ENCODE measurements around the gene HMX3.
"Not testable (repeated sequence)": the region's sequence is repeated elsewhere in the genome, so short reads cannot be mapped to it uniquely, and the experiment has no call there.

HMX3 gene

GRCh38 chr10:123157210-123157609 is 21.4 kb downstream of the HMX3 start:
- Histone ChIP-seq H3K27me3 (ENCODE audit: control insufficient read depth in 1 of 2, insufficient read depth in 2 of 2, low read length in 2 of 2) (peaks cover 6 to 12% of the 10 kb centered on the region in 2 donors), H3K36me3 (ENCODE audit: control insufficient read depth in 2 of 2, insufficient read depth in 2 of 2, low read length in 2 of 2) (peaks cover 14 to 16% of the 10 kb centered on the region in 2 donors), H3K9ac (ENCODE audit: low read length in 2 of 2) (no peak overlapping the region)

GRCh38 chr10:123158682-123159081 is 22.9 kb downstream of the HMX3 start:
- Histone ChIP-seq H3K4me3 (ENCODE audit: low read length in 2 of 2) (no peak overlapping the region), H3K9ac (ENCODE audit: low read length in 2 of 2) (no peak overlapping the region), H3K36me3 (ENCODE audit: control insufficient read depth in 2 of 2, insufficient read depth in 2 of 2, low read length in 2 of 2) (peaks cover 22 to 27% of the 10 kb centered on the region in 2 donors), H3K4me1 (ENCODE audit: control insufficient read depth, insufficient read depth, low read length) (peaks cover 7% of the 10 kb centered on the region), H3K27ac (ENCODE audit: low read length) (no peak overlapping the region), H3K9me3 (ENCODE audit: control insufficient read depth in 2 of 2, low read length in 2 of 2) (no peaks in the 10 kb centered on the region), H3K27me3 (ENCODE audit: control insufficient read depth in 1 of 2, insufficient read depth in 2 of 2, low read length in 2 of 2) (no peaks in the 10 kb centered on the region)

More at GRCh38 chr10:123157210-123157609, 21.4 kb downstream of the HMX3 start:
- no peaks in the 10 kb centered on the region for H3K9me3 ChIP-seq (ENCODE audit: control insufficient read depth in 2 of 2, low read length in 2 of 2)
- peaks cover 7% of the 10 kb centered on the region for H3K4me1 ChIP-seq (ENCODE audit: control insufficient read depth, insufficient read depth, low read length)
- H3K27ac ChIP-seq (ENCODE audit: low read length): no peak overlapping the region
- no peak overlapping the region for H3K4me3 ChIP-seq (ENCODE audit: low read length in 2 of 2)

- Histone ChIP-seq H3K9ac (ENCODE audit: low read length in 2 of 2) (no peak overlapping the region), H3K36me3 (ENCODE audit: control insufficient read depth in 2 of 2, insufficient read depth in 2 of 2, low read length in 2 of 2) (peaks cover 30 to 32% of the 10 kb centered on the region in 2 donors), H3K27ac (ENCODE audit: low read length) (no peak overlapping the region), H3K4me3 (ENCODE audit: low read length in 2 of 2) (no peak overlapping the region), H3K27me3 (ENCODE audit: control insufficient read depth in 1 of 2, insufficient read depth in 2 of 2, low read length in 2 of 2) (no peaks in the 10 kb centered on the region), H3K9me3 (ENCODE audit: control insufficient read depth in 2 of 2, low read length in 2 of 2) (no peaks in the 10 kb centered on the region), H3K4me1 (ENCODE audit: control insufficient read depth, insufficient read depth, low read length) (no peaks in the 10 kb centered on the region)
Observed at GRCh38 chr10:123160311-123160980, 24.7 kb downstream of the HMX3 start.

GRCh38 chr10:123164319-123164718 is 28.5 kb downstream of the HMX3 start:
- H3K27me3 ChIP-seq (ENCODE audit: control insufficient read depth in 1 of 2, insufficient read depth in 2 of 2, low read length in 2 of 2): no peaks in the 10 kb centered on the region
- H3K4me1 ChIP-seq (ENCODE audit: control insufficient read depth, insufficient read depth, low read length): no peaks in the 10 kb centered on the region
- no peak overlapping the region for H3K9ac ChIP-seq (ENCODE audit: low read length in 2 of 2)
- H3K9me3 ChIP-seq (ENCODE audit: control insufficient read depth in 2 of 2, low read length in 2 of 2): no peaks in the 10 kb centered on the region
- H3K27ac ChIP-seq (ENCODE audit: low read length): no peak overlapping the region
- no peak overlapping the region for H3K4me3 ChIP-seq (ENCODE audit: low read length in 2 of 2)
- peaks cover 26% of the 10 kb centered on the region in 2 donors for H3K36me3 ChIP-seq (ENCODE audit: control insufficient read depth in 2 of 2, insufficient read depth in 2 of 2, low read length in 2 of 2)

GRCh38 chr10:123165445-123166072 is 29.8 kb downstream of the HMX3 start:
- Histone ChIP-seq H3K36me3 (ENCODE audit: control insufficient read depth in 2 of 2, insufficient read depth in 2 of 2, low read length in 2 of 2) (peaks cover 26 to 29% of the 10 kb centered on the region in 2 donors), H3K27me3 (ENCODE audit: control insufficient read depth in 1 of 2, insufficient read depth in 2 of 2, low read length in 2 of 2) (no peaks in the 10 kb centered on the region), H3K4me1 (ENCODE audit: control insufficient read depth, insufficient read depth, low read length) (no peaks in the 10 kb centered on the region), H3K27ac (ENCODE audit: low read length) (no peak overlapping the region), H3K9ac (ENCODE audit: low read length in 2 of 2) (no peak overlapping the region), H3K4me3 (ENCODE audit: low read length in 2 of 2) (no peak overlapping the region), H3K9me3 (ENCODE audit: control insufficient read depth in 2 of 2, low read length in 2 of 2) (no peaks in the 10 kb centered on the region)

- Histone ChIP-seq H3K27ac (ENCODE audit: low read length) (no peak overlapping the region), H3K9me3 (ENCODE audit: control insufficient read depth in 2 of 2, low read length in 2 of 2) (no peaks in the 10 kb centered on the region), H3K4me3 (ENCODE audit: low read length in 2 of 2) (no peak overlapping the region), H3K36me3 (ENCODE audit: control insufficient read depth in 2 of 2, insufficient read depth in 2 of 2, low read length in 2 of 2) (peaks cover 25 to 26% of the 10 kb centered on the region in 2 donors), H3K9ac (ENCODE audit: low read length in 2 of 2) (no peak overlapping the region), H3K27me3 (ENCODE audit: control insufficient read depth in 1 of 2, insufficient read depth in 2 of 2, low read length in 2 of 2) (no peaks in the 10 kb centered on the region), H3K4me1 (ENCODE audit: control insufficient read depth, insufficient read depth, low read length) (no peaks in the 10 kb centered on the region)
Observed at GRCh38 chr10:123166618-123167017, 30.8 kb downstream of the HMX3 start.

GRCh38 chr10:123170961-123171360 is 35.2 kb downstream of the HMX3 start:
- no peaks in the 10 kb centered on the region for H3K27me3 ChIP-seq (ENCODE audit: control insufficient read depth in 1 of 2, insufficient read depth in 2 of 2, low read length in 2 of 2)
- no peak overlapping the region for H3K27ac ChIP-seq (ENCODE audit: low read length)

GRCh38 chr10:123171616-123172015 is 35.8 kb downstream of the HMX3 start:
- not testable (repeated sequence) for H3K9ac ChIP-seq (ENCODE audit: low read length in 2 of 2); H3K4me3 ChIP-seq (ENCODE audit: low read length in 2 of 2); H3K27ac ChIP-seq (ENCODE audit: low read length); H3K4me1 ChIP-seq (ENCODE audit: control insufficient read depth, insufficient read depth, low read length); H3K27me3 ChIP-seq (ENCODE audit: control insufficient read depth in 1 of 2, insufficient read depth in 2 of 2, low read length in 2 of 2); H3K9me3 ChIP-seq (ENCODE audit: control insufficient read depth in 2 of 2, low read length in 2 of 2)
- H3K36me3 ChIP-seq (ENCODE audit: control insufficient read depth in 2 of 2, insufficient read depth in 2 of 2, low read length in 2 of 2): peaks cover 6 to 16% of the 10 kb centered on the region in 2 donors

More at GRCh38 chr10:123170961-123171360, 35.2 kb downstream of the HMX3 start:
- H3K9me3 ChIP-seq (ENCODE audit: control insufficient read depth in 2 of 2, low read length in 2 of 2): no peaks in the 10 kb centered on the region
- peaks cover 6 to 16% of the 10 kb centered on the region in 2 donors for H3K36me3 ChIP-seq (ENCODE audit: control insufficient read depth in 2 of 2, insufficient read depth in 2 of 2, low read length in 2 of 2)
- H3K4me1 ChIP-seq (ENCODE audit: control insufficient read depth, insufficient read depth, low read length): no peaks in the 10 kb centered on the region
- no peak overlapping the region for H3K4me3 ChIP-seq (ENCODE audit: low read length in 2 of 2)
- H3K9ac ChIP-seq (ENCODE audit: low read length in 2 of 2): no peak overlapping the region

- Histone ChIP-seq H3K36me3 (ENCODE audit: control insufficient read depth in 2 of 2, insufficient read depth in 2 of 2, low read length in 2 of 2) (peaks cover 3 to 7% of the 10 kb centered on the region in 2 donors), H3K9me3 (ENCODE audit: control insufficient read depth in 2 of 2, low read length in 2 of 2) (no peaks in the 10 kb centered on the region), H3K27me3 (ENCODE audit: control insufficient read depth in 1 of 2, insufficient read depth in 2 of 2, low read length in 2 of 2) (no peaks in the 10 kb centered on the region), H3K27ac (ENCODE audit: low read length) (no peak overlapping the region), H3K4me3 (ENCODE audit: low read length in 2 of 2) (no peak overlapping the region), H3K4me1 (ENCODE audit: control insufficient read depth, insufficient read depth, low read length) (no peaks in the 10 kb centered on the region), H3K9ac (ENCODE audit: low read length in 2 of 2) (no peak overlapping the region)
Observed at GRCh38 chr10:123175389-123176387, 39.9 kb downstream of the HMX3 start.

GRCh38 chr10:123178390-123178789 is 42.6 kb downstream of the HMX3 start:
- not testable (repeated sequence) for H3K27me3 ChIP-seq (ENCODE audit: control insufficient read depth in 1 of 2, insufficient read depth in 2 of 2, low read length in 2 of 2); H3K36me3 ChIP-seq (ENCODE audit: control insufficient read depth in 2 of 2, insufficient read depth in 2 of 2, low read length in 2 of 2); H3K4me3 ChIP-seq (ENCODE audit: low read length in 2 of 2); H3K27ac ChIP-seq (ENCODE audit: low read length); H3K4me1 ChIP-seq (ENCODE audit: control insufficient read depth, insufficient read depth, low read length); H3K9me3 ChIP-seq (ENCODE audit: control insufficient read depth in 2 of 2, low read length in 2 of 2); H3K9ac ChIP-seq (ENCODE audit: low read length in 2 of 2)

Measured in stomach smooth muscle (tissue), 2 donors.